GM04504 (cell line): ENCODE data around the gene MAP3K4.

Experiments used
- DNase-seq: peaks from one replicate; pipeline ENCODE4 v3.0.0-alpha.2; 2012; ENCODE audit warnings: low read depth

The MAP3K4 gene, protein sequence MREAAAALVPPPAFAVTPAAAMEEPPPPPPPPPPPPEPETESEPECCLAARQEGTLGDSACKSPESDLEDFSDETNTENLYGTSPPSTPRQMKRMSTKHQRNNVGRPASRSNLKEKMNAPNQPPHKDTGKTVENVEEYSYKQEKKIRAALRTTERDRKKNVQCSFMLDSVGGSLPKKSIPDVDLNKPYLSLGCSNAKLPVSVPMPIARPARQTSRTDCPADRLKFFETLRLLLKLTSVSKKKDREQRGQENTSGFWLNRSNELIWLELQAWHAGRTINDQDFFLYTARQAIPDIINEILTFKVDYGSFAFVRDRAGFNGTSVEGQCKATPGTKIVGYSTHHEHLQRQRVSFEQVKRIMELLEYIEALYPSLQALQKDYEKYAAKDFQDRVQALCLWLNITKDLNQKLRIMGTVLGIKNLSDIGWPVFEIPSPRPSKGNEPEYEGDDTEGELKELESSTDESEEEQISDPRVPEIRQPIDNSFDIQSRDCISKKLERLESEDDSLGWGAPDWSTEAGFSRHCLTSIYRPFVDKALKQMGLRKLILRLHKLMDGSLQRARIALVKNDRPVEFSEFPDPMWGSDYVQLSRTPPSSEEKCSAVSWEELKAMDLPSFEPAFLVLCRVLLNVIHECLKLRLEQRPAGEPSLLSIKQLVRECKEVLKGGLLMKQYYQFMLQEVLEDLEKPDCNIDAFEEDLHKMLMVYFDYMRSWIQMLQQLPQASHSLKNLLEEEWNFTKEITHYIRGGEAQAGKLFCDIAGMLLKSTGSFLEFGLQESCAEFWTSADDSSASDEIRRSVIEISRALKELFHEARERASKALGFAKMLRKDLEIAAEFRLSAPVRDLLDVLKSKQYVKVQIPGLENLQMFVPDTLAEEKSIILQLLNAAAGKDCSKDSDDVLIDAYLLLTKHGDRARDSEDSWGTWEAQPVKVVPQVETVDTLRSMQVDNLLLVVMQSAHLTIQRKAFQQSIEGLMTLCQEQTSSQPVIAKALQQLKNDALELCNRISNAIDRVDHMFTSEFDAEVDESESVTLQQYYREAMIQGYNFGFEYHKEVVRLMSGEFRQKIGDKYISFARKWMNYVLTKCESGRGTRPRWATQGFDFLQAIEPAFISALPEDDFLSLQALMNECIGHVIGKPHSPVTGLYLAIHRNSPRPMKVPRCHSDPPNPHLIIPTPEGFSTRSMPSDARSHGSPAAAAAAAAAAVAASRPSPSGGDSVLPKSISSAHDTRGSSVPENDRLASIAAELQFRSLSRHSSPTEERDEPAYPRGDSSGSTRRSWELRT (N-terminal part only)

GRCh38 chr6:160991406-160992060 lies at the start of gene MAP3K4:
Gene MAP3K4 (plus strand): TSS chr6:160991769. CDS start chr6:160991932, 163 bp downstream.
- peak; percentile 49 for DNase-seq

DNA sequence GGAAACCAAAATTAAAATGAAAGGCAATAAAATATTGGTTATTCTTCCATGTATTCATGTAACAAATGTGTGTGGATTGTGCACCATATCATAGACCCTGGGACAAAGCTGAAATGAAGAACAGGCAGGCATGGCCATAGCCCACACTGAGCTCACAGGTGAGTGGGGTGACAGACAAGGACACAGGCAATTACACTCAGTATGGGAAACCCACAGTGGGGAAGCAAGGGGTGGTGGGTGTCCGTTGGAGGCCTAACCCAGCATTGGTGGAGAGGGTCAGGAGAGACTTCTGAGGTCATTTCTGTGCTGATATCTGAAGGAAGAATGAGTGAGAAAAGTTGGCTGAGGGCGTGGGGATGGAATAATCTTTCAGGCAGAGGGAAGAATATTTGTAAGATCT lies 47.6 kb upstream of the MAP3K4 start:
- no peak for DNase-seq

GRCh38 chr6:160945516-160946177 lies 45.9 kb upstream of the MAP3K4 start:
- DNase-seq: no peak

GRCh38 chr6:160949531-160949930 lies 42.0 kb upstream of the MAP3K4 start:
- DNase-seq: no peak

DNA sequence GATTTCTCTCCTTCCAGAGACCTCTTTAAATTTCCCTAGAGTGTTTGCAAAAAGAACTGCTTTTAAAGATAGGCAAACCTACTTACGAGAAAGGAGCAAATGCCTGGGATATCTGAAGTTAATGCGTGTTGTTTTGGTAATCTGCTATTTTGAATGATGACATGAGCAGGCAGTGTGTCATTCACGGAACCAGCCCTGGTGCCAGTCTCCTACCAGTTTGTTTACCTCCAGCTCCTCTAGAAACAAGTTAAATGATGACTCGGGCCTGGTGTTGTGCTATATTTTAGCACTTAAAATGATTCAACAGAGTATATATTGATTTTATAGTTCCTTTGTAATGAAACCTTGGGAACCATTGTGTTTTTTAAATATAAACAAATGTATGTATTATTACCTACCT lies 41.1 kb upstream of the MAP3K4 start:
- DNase-seq: no peak

- no peak for DNase-seq
Measured at GRCh38 chr6:160951187-160952030, 40.2 kb upstream of the MAP3K4 start.

DNA sequence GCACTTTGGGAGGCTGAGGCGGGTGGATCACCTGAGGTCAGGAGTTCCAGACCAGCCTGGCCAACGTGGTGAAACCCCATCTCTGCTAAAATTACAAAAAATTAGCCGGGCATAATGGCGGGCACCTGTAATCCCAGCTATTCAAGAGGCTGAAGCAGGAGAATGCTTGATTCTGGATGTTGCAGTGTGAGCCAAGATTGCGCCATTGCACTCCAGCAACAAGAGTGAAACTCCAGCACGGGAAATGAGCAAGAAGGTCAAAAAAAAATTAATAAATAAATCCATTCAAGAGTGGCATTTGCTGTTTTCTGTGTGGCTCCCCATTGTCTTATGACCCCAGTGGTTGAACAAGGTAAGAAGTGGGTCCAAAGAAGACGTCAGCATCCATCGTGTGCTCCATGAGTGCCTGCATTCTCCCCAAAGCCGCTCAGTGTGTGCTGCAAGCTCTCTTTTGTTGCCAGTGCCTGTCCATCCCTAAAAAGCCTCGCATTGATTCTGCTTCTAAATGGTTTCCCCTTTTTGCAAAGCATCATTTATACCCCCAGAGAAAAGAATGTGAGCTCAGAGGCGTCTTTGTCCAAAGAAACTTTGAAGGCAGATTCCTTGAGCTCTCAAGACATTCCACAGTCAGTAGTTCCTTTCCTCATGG lies 38.8 kb upstream of the MAP3K4 start:
- DNase-seq: no peak

GRCh38 chr6:160955508-160956295 lies 35.9 kb upstream of the MAP3K4 start:
- DNase-seq: no peak

DNA sequence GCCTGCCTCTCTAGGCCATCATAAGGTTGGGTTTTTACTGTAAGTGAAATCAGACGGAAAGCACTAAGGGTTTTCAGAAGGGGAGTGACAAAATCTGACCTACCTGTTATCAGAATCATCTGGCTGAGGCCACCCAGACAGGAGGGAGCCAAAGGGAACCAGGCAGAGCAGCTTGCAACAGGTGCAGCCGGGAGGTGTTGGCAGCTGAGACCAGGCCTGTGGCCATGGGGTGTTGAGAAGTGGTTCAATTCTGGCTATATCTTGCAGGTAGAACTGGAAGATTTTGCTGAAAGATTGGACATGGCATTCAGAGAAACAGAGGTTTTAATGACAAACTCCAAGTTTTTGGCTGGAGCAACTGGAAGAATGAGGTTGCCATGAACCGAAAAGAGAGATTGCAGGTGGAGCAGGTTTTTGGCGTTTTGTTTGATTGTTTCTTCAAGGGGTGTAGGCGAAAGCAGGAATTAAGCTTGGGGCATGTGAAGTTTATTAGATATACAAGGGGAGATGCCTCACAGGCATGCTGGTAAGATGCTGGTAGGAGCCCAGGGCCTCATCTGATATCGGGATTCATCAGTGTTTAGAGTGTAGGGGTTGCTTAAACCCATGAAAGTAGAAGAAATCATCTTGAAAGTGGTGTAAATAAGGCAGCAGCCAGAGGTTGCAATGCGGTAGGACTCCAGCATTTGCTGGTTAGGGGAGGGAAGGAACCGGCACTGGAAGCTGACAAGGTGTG lies 35.1 kb upstream of the MAP3K4 start:
- DNase-seq: no peak

DNA sequence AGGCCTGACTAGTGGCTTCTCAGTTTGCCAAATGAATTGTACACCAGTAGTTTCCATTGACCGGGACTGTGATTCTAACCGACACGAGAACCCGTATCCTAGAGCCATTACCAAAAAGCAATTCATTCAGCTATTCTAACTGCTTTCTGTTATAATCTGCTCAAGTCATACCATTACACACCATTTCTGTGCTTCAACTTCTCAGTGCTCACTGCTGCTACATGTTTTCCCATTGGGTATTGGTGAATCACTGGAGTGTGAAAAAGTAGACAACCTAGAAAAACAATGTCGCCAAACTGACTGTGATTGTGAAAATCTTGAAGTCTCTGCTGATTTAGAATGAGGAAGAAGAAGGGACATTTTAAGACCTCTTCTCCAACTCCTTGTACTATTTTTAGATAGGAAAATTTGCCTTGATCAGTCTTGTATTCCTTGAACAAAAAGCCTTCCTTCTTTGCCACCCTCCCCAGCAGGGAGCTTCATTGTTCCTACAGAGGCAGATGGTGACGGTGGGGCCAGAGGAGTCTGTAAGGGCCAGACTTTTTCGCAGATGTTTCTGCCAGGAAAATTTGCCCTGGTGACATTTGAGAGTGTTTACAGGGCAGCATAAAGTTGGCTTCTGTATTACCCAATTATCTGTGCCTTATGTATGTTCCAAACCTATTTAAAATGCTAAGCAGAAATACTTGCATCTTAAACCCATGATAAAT lies 31.7 kb upstream of the MAP3K4 start:
- DNase-seq: no peak

DNA sequence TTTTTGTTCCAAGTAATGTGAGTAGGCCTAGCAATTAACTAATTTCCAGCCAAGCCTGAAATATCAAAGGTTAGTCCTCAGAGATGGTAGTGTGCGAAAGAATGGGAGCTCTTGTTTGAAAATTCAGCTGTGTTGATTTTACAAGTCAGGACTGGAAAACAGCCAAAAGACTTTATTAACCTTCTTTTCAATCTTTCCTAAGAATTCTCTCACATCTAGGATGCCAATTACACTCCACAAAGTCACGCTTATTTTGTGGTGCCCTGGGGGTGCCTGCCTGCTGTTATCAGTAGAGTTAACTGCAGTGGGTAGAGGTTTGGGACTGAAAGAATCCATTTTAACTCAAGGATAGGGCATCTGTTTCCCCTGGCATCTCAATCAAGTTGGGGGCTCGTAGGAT lies 30.7 kb upstream of the MAP3K4 start:
- no peak for DNase-seq

GRCh38 chr6:160962835-160963623 lies 28.5 kb upstream of the MAP3K4 start:
- DNase-seq: no peak

GRCh38 chr6:160963651-160964050 lies 27.9 kb upstream of the MAP3K4 start:
- no peak for DNase-seq

DNA sequence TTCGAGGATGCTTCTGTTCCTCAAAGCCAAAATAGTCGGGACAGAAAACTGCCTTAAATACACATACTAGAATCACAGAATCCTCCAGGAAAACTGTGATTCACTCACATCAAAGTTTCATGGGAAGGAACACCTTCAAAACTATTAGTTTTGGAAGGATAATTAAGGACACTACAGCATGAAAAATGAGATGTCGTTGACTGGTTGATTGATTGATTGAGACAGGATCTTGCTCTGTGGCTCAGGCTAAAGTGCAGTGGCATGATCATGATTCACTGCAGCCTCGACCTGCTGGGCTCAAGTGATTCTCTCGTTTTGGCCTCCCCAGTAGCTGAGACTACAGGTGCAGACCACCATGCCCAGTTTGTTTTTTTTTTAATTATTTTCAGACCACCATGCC lies 25.7 kb upstream of the MAP3K4 start:
- DNase-seq: no peak

DNA sequence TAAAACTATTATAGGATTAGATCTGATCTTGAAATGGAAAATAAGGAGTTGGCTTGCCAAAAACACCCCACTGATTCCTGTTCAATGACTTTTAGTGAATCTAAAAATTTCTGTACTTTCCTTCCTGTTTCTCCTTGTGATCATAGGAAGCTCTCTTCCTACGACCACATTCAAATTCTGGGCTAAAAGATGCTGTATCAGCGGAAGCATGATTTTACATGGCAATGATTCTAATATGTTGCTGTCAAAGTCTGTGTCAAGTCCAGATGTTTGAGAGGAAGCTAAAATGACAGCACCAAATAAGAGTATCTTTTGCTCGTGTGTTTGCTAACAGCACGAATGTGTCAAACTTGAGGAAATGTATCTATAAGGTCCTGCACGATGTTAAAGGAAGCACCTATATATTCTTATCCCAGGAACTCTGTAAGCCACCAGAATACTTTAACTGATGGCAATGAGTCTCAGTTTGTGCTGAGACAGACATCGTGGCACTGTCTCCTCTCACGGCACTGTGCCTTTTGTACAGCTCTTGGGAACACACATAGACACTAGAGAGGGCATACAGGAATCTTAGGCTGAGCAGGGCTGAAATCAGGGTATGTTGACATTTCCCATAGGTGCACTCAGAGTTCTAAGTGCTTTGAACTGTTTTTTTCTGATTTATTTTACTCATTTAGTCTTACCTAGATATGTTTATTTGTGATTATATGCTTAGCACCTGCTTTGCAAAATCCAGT lies 24.9 kb upstream of the MAP3K4 start:
- DNase-seq: no peak

DNA sequence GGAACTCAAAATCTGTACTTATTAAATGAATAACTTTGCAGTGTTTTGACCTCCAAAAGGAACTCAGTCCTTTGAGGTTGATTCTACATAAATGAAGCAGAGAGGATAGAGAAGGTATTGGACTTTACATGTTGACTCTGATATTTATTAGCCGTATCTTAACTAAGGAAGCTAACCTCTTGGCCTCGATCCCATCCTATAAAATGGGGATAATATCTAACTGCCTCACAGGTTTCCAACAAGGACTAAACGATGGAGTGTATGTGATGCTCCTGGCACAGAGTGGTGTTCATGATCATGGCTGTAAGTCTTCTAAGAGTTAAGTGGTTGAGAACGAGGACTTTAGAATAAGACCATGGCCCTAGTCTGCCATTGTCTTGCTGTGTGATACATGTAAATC lies 24.2 kb upstream of the MAP3K4 start:
- no peak for DNase-seq
